Subcutaneous abdominal adipose tissue (tissue), 5 donors: ENCODE measurements around the gene UGP2.
A peak's percentile ranks its signal among the peaks of the same experiment; 100 is the strongest.

Experiments
- H3K27ac ChIP-seq: one replicate; pipeline ENCODE4 v1.7.0; 2013; ENCODE audit warnings: low read depth, mild to moderate bottlenecking, inconsistent platforms, low read length, moderate library complexity
- H3K27me3 ChIP-seq, 5 donors: one replicate each; pipeline ENCODE4 v1.7.0; 2013; ENCODE audit warnings: low read length in 5 of 5, inconsistent platforms in 1 of 5; ENCODE audit not compliant: control insufficient read depth in 5 of 5, insufficient read depth in 4 of 5
- H3K36me3 ChIP-seq, 5 donors: one replicate each; pipeline ENCODE4 v1.7.0; 2013; ENCODE audit warnings: low read length in 5 of 5; ENCODE audit not compliant: control insufficient read depth in 5 of 5, insufficient read depth in 5 of 5
- H3K4me1 ChIP-seq, 5 donors: one replicate each; pipeline ENCODE4 v1.7.0; 2013; ENCODE audit warnings: low read length in 5 of 5, mild to moderate bottlenecking in 3 of 5, moderate library complexity in 1 of 5; ENCODE audit not compliant: control insufficient read depth in 5 of 5, insufficient read depth in 5 of 5
- H3K4me3 ChIP-seq, 5 donors: one replicate each; pipeline ENCODE4 v1.7.0; 2013; ENCODE audit warnings: low read length in 5 of 5, low read depth in 1 of 5
- H3K9ac ChIP-seq, 5 donors: one replicate each; pipeline ENCODE4 v1.7.0; 2013; ENCODE audit warnings: low read length in 5 of 5, mild to moderate bottlenecking in 4 of 5, moderate library complexity in 3 of 5
- H3K9me3 ChIP-seq, 5 donors: one replicate each; pipeline ENCODE4 v1.7.0; 2013; ENCODE audit warnings: low read length in 5 of 5; ENCODE audit not compliant: control insufficient read depth in 5 of 5
- donor health status: healthy.
- donor health status: healthy.
- donor health status: healthy.
- donor health status: healthy.
- donor health status: healthy.

UGP2 gene

GRCh38 chr2:63814114-63814513, 27.6 kb upstream of the UGP2 start:
- Histone ChIP-seq H3K27me3 (no peaks in the 10 kb centered on the region), H3K9me3 (no peaks in the 10 kb centered on the region), H3K4me1 (peaks cover 0 to 16% (median 0%) of the 10 kb centered on the region in 5 donors), H3K27ac (peak overlapping the region; percentile 34), H3K9ac (no peak overlapping the region), H3K4me3 (no peak overlapping the region), H3K36me3 (peaks cover 0 to 17% (median 5%) of the 10 kb centered on the region in 5 donors)

GRCh38 chr2:63817382-63817781, 24.3 kb upstream of the UGP2 start:
- H3K4me1 ChIP-seq: peaks cover 0 to 41% (median 5%) of the 10 kb centered on the region in 5 donors
- H3K9me3 ChIP-seq: no peaks in the 10 kb centered on the region
- peak overlapping the region; percentile 19 for H3K27ac ChIP-seq
- H3K27me3 ChIP-seq: no peaks in the 10 kb centered on the region
- H3K4me3 ChIP-seq: no peak overlapping the region
- peaks cover 0 to 8% (median 2%) of the 10 kb centered on the region in 5 donors for H3K36me3 ChIP-seq
- no peak overlapping the region for H3K9ac ChIP-seq

GRCh38 chr2:63818271-63818670, 23.4 kb upstream of the UGP2 start:
- H3K9me3 ChIP-seq: no peaks in the 10 kb centered on the region
- no peak overlapping the region for H3K9ac ChIP-seq
- H3K36me3 ChIP-seq: peaks cover 0 to 6% (median under 1%) of the 10 kb centered on the region in 5 donors
- no peaks in the 10 kb centered on the region for H3K27me3 ChIP-seq
- peaks cover 0 to 43% (median 5%) of the 10 kb centered on the region in 5 donors for H3K4me1 ChIP-seq
- peak overlapping the region; percentile 19 for H3K27ac ChIP-seq
- H3K4me3 ChIP-seq: no peak overlapping the region

- peak overlapping the region in 3 of 5 donors; percentile 2 to 59 (median 43) for H3K9ac ChIP-seq
- H3K27ac ChIP-seq: peak overlapping the region; percentile 81
- H3K36me3 ChIP-seq: peaks cover 0 to 5% (median 0%) of the 10 kb centered on the region in 5 donors
- H3K9me3 ChIP-seq: no peaks in the 10 kb centered on the region
- peaks cover 0 to 51% (median 5%) of the 10 kb centered on the region in 5 donors for H3K4me1 ChIP-seq
- no peaks in the 10 kb centered on the region for H3K27me3 ChIP-seq
- no peak overlapping the region for H3K4me3 ChIP-seq
These were observed 22.4 kb upstream of the UGP2 start for GRCh38 chr2:63819256-63819655.

- Histone ChIP-seq H3K27ac (peak overlapping the region; percentile 81), H3K9me3 (no peaks in the 10 kb centered on the region), H3K36me3 (peaks cover 0 to 5% (median 0%) of the 10 kb centered on the region in 5 donors), H3K4me1 (peaks cover 0 to 51% (median 5%) of the 10 kb centered on the region in 5 donors), H3K27me3 (no peaks in the 10 kb centered on the region), H3K4me3 (no peak overlapping the region), H3K9ac (peak overlapping the region in 3 of 5 donors; percentile 2 to 59 (median 43))
These were observed 21.7 kb upstream of the UGP2 start for GRCh38 chr2:63819765-63820717.

GRCh38 chr2:63820969-63821368, 20.7 kb upstream of the UGP2 start:
- H3K27ac ChIP-seq: peak overlapping the region; percentile 43
- H3K9ac ChIP-seq: peak overlapping the region in 2 of 5 donors; percentile 40 to 42
- peaks cover 0 to 56% (median 5%) of the 10 kb centered on the region in 5 donors for H3K4me1 ChIP-seq
- no peaks in the 10 kb centered on the region for H3K27me3 ChIP-seq
- H3K9me3 ChIP-seq: no peaks in the 10 kb centered on the region
- no peak overlapping the region for H3K4me3 ChIP-seq
- H3K36me3 ChIP-seq: peaks cover 0 to 5% (median 0%) of the 10 kb centered on the region in 5 donors

GRCh38 chr2:63821396-63821795, 20.3 kb upstream of the UGP2 start:
- H3K4me1 ChIP-seq: peaks cover 0 to 54% (median 5%) of the 10 kb centered on the region in 5 donors
- no peak overlapping the region for H3K4me3 ChIP-seq
- H3K36me3 ChIP-seq: peaks cover 0 to 5% (median 0%) of the 10 kb centered on the region in 5 donors
- H3K27me3 ChIP-seq: no peaks in the 10 kb centered on the region
- peak overlapping the region; percentile 43 for H3K27ac ChIP-seq
- peak overlapping the region in 2 of 5 donors; percentile 40 to 42 for H3K9ac ChIP-seq
- no peaks in the 10 kb centered on the region for H3K9me3 ChIP-seq

- no peak overlapping the region for H3K27ac ChIP-seq
- H3K9ac ChIP-seq: no peak overlapping the region
- no peaks in the 10 kb centered on the region for H3K27me3 ChIP-seq
- H3K36me3 ChIP-seq: peaks cover 0 to 5% (median 0%) of the 10 kb centered on the region in 5 donors
- peaks cover 0 to 48% (median 8%) of the 10 kb centered on the region in 5 donors for H3K4me1 ChIP-seq
- no peak overlapping the region for H3K4me3 ChIP-seq
- no peaks in the 10 kb centered on the region for H3K9me3 ChIP-seq
These were observed 19.2 kb upstream of the UGP2 start for GRCh38 chr2:63822478-63822877.

- H3K27ac ChIP-seq: peak overlapping the region; percentile 45
- H3K9ac ChIP-seq: peak overlapping the region in 2 of 5 donors; percentile 42 to 78
- H3K4me3 ChIP-seq: peak overlapping the region in 4 of 5 donors; percentile 19 to 61 (median 40)
- H3K4me1 ChIP-seq: peaks cover 0 to 36% (median 18%) of the 10 kb centered on the region in 5 donors
- H3K9me3 ChIP-seq: no peaks in the 10 kb centered on the region
- no peaks in the 10 kb centered on the region for H3K36me3 ChIP-seq
- H3K27me3 ChIP-seq: no peaks in the 10 kb centered on the region
These were observed 13.9 kb upstream of the UGP2 start for GRCh38 chr2:63827749-63828148.

- Histone ChIP-seq H3K27me3 (no peaks in the 10 kb centered on the region), H3K27ac (no peak overlapping the region), H3K36me3 (no peaks in the 10 kb centered on the region), H3K4me1 (peaks cover 0 to 17% (median 7%) of the 10 kb centered on the region in 5 donors), H3K4me3 (no peak overlapping the region), H3K9me3 (no peaks in the 10 kb centered on the region), H3K9ac (no peak overlapping the region)
These were observed 10.5 kb upstream of the UGP2 start for GRCh38 chr2:63831176-63831575.
